Skeletal muscle cell (primary cell): ENCODE measurements around the gene ADARB1.

Experiments used
- DNase-seq: peaks from one replicate; pipeline ENCODE4 v3.0.0-alpha.2; 2010; ENCODE audit warnings: low read depth
- H3K4me3 ChIP-seq: 2 replicates; pipeline ENCODE4 v1.5.1; 2011; ENCODE audit warnings: low read depth, mild to moderate bottlenecking, control low read depth, low read length, moderate library complexity

ADARB1 gene

DNA sequence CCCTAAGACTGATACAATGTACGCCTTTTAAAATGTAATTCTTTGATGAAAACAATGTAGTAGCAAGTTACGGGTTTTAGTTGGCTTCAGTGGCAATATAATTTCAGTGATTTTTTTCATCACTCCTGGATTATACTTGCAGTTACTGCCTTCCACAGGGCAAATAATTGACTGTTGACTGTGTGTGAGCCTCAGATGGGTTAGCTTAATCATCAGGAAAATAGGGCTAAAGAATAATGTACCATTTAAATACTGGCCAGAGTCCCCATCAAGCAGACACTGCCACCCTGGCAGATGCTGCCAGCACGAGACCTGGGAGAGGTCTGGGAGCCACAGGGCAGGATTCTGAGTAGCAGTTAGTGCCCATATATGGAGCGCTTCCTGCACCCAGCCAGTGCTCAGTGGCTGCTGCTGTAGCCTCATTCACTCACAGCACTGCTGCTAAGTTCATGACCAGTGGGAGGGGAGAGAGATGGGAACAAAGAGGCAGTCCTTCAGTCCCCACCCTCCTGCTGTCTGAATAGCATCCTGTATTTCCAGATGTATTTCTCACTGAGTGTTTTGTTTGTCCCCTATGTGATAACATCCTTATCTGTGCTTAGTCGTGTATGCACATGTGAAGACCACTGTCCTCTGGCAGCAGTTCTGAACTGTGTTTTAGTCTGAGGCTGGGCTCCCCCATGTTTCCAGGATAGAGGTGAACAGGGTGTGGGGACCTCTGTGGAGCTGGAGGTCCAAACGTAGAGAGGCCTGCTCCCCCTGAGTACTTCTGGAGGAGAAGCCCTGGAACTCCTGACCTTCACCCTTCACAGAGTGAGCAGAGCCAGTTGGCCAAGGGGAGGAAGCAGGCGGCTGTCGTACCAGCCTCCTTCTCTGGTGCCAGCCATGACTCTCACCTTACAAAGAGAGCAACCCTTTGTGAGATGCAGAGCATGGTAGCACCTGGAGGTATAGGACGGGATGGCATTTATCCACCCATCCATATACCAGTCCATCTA, 80.4 kb downstream of the ADARB1 start:
- H3K4me3 ChIP-seq = no peak overlapping the region
- DNase-seq = no peak

DNA sequence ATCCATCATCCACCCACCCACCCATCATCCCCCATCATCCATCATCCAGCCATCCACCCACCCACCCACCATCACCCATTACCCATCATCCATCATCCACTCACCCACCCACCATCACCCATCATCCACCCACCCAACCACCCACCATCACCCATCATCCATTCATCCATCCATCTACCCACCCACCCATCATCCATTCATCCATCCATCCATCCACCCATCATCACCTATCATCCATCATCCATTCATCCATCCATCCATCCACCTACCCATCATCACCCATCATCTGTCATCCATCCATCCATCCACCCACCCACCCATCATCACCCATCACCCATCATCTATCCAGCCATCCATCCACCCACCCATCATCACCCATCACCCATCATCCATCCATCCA, 81.5 kb downstream of the ADARB1 start:
- H3K4me3 ChIP-seq = no peak overlapping the region

DNA sequence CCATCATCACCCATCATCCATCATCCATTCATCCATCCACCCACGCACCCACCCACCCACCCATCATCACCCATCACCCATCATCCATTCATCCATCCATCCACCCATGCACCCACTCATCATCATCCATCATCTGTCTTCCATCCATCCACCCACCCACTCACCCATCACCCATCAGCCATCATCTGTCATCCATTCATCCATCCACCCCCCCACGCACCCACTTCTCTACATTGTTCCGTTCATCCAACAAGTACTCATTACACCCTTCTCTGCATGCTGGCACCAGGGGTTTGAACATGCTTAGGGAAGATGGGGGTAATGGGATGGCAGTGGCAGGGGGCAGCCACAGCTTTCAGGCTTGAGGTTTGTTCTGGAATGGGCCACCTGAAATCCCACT, 82.1 kb downstream of the ADARB1 start:
- H3K4me3 ChIP-seq = no peak overlapping the region
- no peak for DNase-seq

More for the DNA sequence above, 81.5 kb downstream of the ADARB1 start:
- no peak for DNase-seq

DNA sequence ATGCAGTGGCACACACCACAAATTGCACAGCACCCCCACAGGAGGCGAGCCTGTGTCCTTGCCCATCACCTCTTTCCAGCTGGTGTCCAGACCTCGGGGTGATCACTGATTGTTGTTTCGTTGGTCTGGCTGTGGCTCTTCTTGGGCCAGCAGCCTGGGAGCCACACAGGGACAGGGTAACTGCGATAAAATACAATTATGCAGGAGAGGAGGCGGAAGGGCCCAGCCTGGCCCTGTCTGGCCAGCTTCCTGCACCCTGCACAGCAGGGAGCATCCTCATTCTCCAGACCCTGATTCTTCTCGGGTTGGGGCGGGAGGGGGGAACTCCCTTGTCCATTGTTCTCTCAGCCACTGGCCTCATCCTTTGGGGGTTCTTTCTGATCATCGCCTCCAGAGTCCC, 83.6 kb downstream of the ADARB1 start:
- DNase-seq = no peak
- no peak overlapping the region for H3K4me3 ChIP-seq

DNA sequence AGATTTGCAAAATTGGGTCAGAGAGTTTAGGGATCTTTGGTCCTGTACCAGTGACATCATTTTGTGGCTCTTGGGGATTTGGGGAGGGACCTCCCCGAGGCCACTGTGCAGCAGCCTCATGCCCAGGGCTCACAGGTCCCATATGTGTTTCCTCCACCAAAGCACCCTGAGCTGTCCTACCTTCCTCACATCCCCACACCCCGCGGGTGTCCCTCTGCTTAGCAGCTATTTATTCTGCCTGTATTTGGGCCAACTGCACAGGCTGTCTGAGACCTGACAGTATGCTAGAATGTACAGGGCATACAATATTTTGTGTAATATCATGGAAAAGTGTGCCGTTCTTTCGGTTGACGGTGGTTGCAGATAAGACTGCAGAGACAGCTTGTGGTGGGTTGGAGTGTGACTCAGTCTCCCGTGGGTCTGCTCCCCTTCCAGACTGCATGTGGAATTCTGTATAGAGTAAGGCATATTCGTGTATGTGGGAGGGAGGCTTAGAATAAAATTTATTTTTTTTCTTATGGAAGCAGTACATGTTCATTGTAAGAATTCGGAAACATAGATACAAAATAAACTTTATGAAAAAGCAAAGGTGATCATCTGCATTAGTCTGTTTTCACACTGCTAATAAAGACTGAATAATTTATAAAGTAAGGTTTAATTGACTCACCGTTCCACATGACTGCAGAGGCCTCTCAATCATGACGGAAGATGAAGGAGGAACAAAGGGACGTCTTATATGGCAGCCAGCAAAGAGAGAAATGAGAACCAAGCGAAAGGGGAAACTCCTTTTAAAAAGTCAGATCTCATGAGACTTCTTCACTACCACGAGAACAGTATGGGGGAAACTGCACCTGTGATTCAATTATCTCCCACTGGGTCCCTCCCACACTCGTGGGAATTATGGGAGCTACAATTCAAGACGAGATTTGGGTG, 84.4 kb downstream of the ADARB1 start:
- DNase-seq = no peak
- H3K4me3 ChIP-seq = no peak overlapping the region

DNA sequence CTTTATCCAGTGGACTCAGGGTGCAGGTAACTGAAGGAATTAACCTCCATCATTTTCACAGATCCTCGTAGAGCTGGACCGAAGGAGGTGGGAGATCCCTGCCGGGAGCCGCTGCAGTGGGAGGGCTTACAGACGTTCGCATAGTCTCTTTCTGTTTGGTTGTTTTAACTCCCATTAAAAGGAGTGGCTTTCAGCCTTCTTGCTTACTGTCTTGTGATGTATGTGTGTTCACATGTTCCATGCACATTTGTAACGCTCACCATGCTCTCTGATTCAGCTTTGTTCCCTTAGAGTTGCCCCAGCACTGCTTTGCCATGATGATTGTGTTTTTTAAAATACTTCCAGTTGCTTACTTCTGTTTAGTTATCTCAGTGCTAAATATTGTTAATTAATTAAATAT, 85.8 kb downstream of the ADARB1 start:
- no peak for DNase-seq
- no peak overlapping the region for H3K4me3 ChIP-seq

DNA sequence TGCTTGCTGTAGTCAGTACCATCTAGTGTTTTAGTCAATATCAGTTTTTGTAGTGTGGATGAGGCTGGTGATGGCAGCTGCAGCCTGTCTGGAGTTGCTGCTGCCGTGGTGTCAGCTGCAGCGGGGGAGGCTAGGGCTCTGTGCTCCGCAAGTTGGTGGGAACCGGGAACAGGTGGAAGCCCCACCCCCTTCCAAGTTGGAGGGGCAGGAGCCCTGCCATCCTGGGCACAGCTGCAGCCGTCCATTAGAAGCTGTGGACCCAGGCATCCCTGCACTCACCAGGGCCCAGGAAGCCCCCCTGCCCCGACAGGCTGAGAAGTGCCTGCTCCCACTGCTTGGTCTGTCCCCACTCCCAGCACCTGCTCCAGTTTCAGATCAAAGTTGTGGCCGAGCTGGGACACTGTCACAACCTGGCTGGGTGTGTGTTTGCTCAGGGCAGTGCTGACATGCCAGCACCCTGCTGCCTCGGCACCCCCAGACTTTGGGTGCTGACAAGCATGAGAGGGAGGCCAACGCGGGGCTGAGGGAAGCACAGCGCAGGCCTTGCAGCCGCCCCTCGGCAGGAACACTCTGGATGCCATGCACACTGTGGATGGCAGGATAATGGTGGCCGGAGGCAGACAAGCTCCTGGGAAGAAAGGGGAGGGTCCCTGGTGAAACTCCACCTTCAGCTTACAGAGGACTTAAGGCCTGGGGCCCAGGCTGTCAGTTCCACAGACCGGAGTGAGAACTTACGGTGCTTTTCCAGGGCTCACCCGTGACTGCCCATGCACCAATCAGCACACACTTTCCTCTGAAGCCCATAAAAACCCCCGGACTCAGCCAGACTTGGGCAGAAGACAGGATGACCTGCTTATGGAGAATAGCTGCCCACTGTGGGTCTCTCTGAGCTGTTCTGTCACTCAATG, 86.9 kb downstream of the ADARB1 start:
- no peak overlapping the region for H3K4me3 ChIP-seq
- peak; percentile 51 for DNase-seq

DNA sequence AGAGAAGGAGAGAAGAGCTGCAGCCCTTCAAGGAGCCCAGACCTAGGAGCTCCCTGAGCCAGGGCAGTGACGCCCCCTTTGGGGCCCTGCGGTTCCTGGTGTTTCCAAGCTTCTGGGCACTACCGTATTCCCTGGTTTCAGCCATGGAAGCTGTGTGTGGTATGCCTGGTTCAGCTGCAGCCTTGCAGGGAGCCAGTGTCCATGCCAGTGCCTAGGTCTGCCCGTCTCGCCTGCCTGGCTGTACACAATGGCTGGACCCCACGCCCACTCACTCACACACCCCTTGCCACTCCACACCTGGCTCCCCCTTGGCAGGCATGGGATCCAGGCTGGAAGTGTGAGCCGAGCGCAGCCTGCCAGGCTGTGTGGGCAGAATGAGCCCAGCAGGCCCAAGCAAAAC, 87.7 kb downstream of the ADARB1 start:
- no peak for DNase-seq
- no peak overlapping the region for H3K4me3 ChIP-seq

DNA sequence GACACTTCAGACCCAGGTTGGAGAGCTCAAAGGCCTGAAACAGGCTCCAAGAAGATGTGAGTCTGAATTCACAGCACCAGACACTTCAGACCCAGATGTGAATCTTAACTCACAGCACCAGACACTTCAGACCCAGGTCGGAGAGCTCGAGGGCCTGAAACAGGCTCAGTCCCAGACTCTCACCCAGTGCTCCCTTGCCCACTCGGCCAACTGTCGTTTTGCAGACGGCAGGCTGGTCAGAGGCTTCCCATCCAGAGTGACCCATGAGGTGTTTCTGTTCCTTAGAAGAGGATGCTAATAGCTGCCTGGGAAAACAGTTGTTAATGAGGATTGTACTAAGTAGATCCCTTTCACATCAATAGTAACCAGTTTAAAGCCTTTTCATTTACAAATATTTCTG, 88.4 kb downstream of the ADARB1 start:
- H3K4me3 ChIP-seq = no peak overlapping the region
- no peak for DNase-seq

DNA sequence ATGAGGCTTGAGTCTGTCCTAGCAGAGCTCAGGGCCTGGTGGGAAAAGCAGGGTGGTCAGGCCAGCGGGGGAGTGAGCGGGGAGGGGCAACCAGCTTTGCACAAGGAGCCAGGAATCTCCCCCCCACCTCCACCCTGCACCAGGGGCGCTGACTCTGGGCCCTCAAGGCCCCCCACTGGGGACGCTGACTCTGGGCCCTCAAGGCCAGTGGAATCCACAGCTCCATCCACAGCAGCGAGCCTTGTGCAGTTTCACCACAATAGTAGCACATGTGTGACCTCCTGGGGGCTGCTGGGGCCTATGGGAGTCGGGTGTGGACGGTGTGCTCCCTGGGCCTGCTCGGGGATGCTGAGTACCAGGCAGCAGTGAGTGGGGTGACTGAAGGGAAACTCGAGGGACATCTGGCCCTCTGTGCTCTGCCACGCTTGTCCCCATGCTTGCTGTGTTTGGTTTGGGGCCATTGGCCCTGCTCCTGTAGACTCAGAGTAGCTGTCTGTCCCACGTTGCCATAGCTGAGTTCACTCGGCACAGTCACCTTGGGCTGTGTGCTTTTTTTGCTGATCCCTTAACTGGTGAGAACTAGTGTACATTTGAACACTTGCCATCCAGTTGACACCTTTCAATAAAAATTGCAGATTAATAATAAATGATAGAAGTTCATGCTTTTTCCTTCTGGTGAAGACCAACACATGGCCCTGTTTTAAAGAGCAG, 89.2 kb downstream of the ADARB1 start:
- no peak for DNase-seq
- H3K4me3 ChIP-seq = no peak overlapping the region

DNA sequence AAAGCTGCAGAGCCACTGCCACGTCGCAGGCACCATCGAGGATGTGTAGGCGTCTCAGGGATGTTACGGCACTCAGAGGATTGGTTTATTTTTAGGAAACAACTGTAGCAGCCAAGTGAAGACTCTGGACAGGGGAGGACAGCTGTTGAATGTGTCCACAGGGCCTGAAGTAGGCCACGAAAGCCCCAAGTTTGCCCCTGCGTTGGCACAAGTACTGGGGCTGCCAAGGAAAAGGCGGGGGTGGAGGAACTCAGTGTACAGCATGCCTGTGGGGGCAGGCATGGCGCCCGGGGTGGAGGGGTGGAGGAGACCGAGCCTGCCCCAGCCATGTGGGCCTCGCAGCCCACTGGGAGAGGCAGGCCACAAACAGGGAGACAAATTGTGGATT, 89.7 kb downstream of the ADARB1 start:
- DNase-seq = peak; percentile 56
- no peak overlapping the region for H3K4me3 ChIP-seq

DNA sequence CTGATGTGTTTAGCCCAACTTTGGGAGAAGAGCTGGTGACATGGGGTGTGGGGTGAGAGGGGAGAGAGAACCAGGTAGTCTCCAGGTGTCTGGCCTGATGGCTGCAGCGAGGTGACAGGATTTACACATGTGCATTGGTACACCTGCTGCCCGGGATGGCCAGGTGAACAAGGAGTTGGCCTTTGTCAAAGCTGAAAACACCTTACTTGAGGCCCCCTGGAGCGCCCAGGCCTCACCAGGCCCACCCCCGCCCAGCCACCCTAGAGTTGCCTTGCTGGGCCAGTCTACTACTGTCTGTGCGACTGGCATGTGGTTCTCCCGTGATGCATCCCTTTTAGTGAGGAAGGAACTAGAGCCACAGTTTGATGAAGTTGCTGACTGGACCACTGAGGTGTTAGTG, 90.5 kb downstream of the ADARB1 start:
- DNase-seq = no peak
- no peak overlapping the region for H3K4me3 ChIP-seq

DNA sequence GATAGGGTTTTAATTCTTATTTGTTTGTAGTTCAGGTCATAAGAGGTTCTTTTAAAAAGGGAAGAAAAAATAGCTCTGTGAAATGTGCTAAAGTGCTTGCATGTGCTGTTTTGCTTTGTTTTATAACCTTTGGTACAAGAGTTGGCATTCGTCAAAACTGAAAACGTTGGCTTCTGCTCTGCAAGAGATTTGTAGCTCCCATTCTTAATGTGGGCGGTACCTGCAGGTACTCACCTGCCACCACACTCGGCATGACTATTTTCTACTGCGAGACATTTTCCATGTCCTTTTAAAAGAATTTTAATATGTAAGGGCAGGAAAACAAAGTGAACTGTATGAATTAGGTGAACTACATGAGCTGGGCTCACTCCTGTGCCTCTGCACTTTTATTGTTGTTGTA, 92.6 kb downstream of the ADARB1 start:
- DNase-seq = no peak
- no peak overlapping the region for H3K4me3 ChIP-seq

DNA sequence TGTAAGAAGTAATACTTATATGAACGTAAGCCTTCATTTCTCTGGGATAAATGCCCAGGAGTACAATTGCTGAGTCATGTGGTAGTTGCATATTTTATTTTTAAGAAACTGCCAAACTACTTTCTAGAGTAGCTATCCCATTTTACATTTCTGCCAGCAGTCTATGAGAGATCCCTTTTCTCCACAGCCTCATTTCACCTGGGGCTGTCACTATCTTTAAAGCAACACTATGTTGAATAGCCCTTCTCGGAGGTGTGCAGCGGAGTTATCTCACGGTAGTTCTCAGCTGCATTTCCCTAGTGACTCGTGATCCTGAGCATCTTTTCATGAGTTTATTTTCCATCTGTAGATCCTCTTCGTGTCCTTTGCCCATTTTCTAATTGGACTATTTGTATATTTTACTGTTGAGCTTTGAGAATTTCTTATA, 93.4 kb downstream of the ADARB1 start:
- DNase-seq = peak; percentile 24
- no peak overlapping the region for H3K4me3 ChIP-seq

DNA sequence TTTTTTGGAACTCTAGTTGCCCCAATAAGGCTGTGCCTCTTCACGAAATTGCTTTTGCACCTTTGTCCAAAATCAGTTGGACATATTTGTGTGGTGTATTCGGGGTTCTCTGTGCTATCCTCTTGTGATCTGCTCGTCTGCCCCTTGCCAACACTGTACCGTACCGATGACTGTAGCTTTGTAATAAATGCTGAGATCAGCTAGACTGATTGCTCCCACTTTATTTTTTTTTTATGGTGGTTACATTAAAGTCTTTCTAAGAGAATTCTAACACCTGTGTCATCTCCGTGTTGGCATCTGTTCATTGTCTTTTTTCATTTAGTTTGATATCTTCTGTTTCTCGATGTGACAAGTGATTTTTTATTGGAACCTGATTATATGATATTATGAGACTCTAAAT, 94.1 kb downstream of the ADARB1 start:
- no peak overlapping the region for H3K4me3 ChIP-seq
- no peak for DNase-seq

DNA sequence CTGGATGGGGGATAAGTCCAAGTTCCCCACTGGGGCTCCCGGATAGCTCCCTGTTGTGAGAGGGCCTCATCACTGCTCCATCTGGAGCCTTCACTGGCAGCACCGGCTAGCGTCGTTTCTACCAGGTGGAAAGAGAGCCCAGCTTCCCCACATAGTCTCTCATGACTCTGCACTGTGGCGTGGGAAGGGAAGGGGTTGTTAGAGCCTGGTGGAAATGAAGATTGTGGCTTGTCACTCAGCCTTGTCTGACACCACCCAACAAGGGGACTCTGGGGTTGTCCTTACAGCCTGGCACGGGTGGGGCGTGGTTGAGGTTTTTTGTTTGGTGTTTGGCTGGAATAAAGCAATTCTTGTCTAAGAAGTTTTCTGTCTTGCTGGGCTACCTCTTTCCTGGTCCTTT, 94.6 kb downstream of the ADARB1 start:
- no peak for DNase-seq
- H3K4me3 ChIP-seq = no peak overlapping the region

DNA sequence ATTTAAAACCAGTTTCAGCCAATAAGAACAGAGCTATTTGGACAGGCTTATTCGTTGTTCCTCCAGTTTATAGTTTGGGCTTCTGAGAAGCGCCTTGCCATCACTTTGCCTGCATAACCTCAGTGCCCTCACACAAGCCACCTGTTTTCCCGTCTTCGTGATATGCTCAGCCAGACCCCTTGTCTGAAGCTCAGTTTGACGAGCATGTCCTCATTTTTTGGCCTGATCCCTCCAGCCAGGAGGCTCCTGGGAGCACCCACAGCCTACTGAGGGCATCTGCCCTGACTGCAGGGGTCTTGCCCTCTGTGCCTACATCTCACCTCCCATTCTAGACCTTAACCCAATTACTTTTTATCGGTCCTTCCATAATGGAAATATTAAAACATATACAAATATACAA, 95.3 kb downstream of the ADARB1 start:
- no peak for DNase-seq
- H3K4me3 ChIP-seq = no peak overlapping the region

DNA sequence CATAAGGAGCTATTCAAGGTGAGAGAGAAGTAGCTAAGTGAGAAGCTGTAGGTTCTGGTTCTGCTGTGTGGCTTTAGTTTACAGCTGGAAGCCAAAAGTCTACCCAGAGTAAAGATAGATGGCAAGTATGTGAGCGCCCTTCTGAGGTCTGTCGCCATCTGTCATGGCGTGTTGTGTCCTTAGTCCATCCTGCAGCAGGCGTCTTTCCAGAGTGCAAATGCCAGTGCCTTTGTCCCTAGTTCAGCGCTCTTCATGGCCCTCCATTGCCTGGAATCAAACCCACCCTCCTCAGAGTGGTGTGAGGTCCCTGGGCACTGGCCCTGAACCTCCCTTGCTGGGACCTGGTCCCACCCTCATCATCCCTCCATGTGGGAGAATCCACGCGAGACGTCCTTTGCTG, 96.6 kb downstream of the ADARB1 start:
- no peak for DNase-seq
- no peak overlapping the region for H3K4me3 ChIP-seq

DNA sequence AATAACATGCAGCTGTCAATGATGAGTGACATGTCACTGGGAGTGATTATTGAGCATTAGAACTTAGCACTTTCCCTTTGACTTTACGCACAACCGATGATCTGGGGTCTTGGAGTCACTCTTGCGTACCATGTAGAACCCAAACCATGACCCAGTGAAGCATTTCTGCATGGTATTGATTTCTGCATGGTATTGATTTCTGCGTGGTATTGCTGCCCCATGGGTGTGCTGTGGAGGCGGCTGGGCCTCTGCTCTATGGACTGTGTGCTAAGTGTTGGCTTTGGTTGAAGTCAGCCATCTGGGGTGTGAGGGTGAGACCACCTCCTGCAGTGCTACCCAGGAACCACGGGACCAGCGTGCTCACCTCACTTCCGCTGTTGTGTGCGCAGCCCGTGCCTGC, 98.0 kb downstream of the ADARB1 start:
- no peak overlapping the region for H3K4me3 ChIP-seq
- DNase-seq = no peak
